ENCODE measurements around the gene PPP2R2C. TPM values are rescaled to one million over a fixed set of nuclear protein-coding genes. Genes with fewer than 3 reads are reported as not detected.

PPP2R2C gene
- polyA plus RNA-seq, 1 of the 3 experiments (the other 2 are of a cell fraction): 0.21 TPM

DNA sequence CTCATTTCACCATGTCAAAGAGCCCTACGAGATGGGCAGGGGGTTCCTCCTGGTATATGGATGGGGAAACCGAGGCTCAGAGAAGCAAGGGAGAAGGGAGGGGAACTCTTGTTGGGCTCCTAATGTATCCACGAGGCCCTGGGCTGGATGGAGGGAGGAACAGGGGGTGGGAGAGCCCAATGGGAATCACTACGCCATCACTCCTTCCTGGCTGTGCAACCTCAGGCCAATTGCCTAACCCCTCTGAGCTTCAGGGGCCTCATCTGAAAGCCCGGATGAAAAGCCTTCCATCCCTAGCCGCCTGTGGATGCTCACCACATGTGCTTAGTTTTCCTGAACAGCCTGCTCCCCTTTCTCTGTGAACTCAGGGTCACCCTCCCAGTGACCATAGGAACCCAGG is 57.8 kb downstream of the PPP2R2C start:
- H4K20me1 ChIP-seq (ENCODE audit: insufficient read depth): no peaks in the 10 kb centered on the region
- no peak overlapping the region for H3K4me2 ChIP-seq
- TF ChIP-seq TCF12 (IDR thresholded peaks at IDR 0.05) (no peak), PBX3 (IDR thresholded peaks at IDR 0.05) (no peak), FOXJ3 (CRISPR knock-in tag; IDR thresholded peaks at IDR 0.05) (no peak), RCOR1 (IDR thresholded peaks at IDR 0.05; ENCODE audit: low read length) (no peak), RAD21 (IDR thresholded peaks at IDR 0.05; ENCODE audit: low read length) (no peak)
- TF ChIP-seq, protein P1, sequence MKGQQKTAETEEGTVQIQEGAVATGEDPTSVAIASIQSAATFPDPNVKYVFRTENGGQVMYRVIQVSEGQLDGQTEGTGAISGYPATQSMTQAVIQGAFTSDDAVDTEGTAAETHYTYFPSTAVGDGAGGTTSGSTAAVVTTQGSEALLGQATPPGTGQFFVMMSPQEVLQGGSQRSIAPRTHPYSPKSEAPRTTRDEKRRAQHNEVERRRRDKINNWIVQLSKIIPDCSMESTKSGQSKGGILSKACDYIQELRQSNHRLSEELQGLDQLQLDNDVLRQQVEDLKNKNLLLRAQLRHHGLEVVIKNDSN (IDR thresholded peaks at IDR 0.05; ENCODE audit: borderline replicate concordance, low read depth): no peak
- ChIA-PET CTCF (no interaction called here), POLR2A (no interaction called here)
- no peak overlapping the region for H3K4me3 ChIP-seq (ENCODE audit: low read depth in 2 of 2, low read length in 1 of 2)
- H3K9ac ChIP-seq: no peak overlapping the region
- no peaks in the 10 kb centered on the region for H3K79me2 ChIP-seq (ENCODE audit: insufficient read depth)
- H3K27me3 ChIP-seq (ENCODE audit: insufficient read depth): no peaks in the 10 kb centered on the region
- no peak overlapping the region for H3K27ac ChIP-seq (ENCODE audit: low read depth in 2 of 2, low read length in 1 of 2)
- no peaks in the 10 kb centered on the region for H3F3A ChIP-seq (replicated peaks; ENCODE audit: insufficient read depth)
- H3K36me3 ChIP-seq (replicated peaks in 1 of 2; ENCODE audit: control insufficient read depth in 1 of 2, insufficient read depth in 2 of 2, low read length in 1 of 2): no peaks in the 10 kb centered on the region
- H2AFZ ChIP-seq (ENCODE audit: low read depth): no peak overlapping the region
- peaks cover 0 to 24% of the 10 kb centered on the region in 2 experiments; a peak in 1 of 4 replicates for H3K4me1 ChIP-seq (ENCODE audit: control insufficient read depth in 1 of 2, insufficient read depth in 2 of 2, low read depth in 1 of 2, low read length in 1 of 2)
- 27% methylated on average over 5 of the region's 6 CpGs for WGBS (ENCODE audit: low lambda C conversion rate)
- H3K9me3 ChIP-seq: no peaks in the 10 kb centered on the region
- no peak for DNase-seq
- no peaks in the 10 kb centered on the region for H3K9me2 ChIP-seq

GRCh38 chr4:6410664-6411063 is 61.8 kb downstream of the PPP2R2C start:
- no peak overlapping the region for H3K9ac ChIP-seq
- no peak overlapping the region for H3K27ac ChIP-seq (ENCODE audit: low read depth in 2 of 2, low read length in 1 of 2)
- no peaks in the 10 kb centered on the region for H3F3A ChIP-seq (replicated peaks; ENCODE audit: insufficient read depth)
- H2AFZ ChIP-seq (ENCODE audit: low read depth): no peak overlapping the region
- peaks cover 0 to 8% of the 10 kb centered on the region in 2 experiments; a peak in 1 of 4 replicates for H3K4me1 ChIP-seq (ENCODE audit: control insufficient read depth in 1 of 2, insufficient read depth in 2 of 2, low read depth in 1 of 2, low read length in 1 of 2)
- TF ChIP-seq RFX5 (IDR thresholded peaks at IDR 0.05; ENCODE audit: low read length) (no peak), SMC3 (IDR thresholded peaks at IDR 0.05; ENCODE audit: low read depth, low read length) (no peak), SIN3A (IDR thresholded peaks at IDR 0.05; ENCODE audit: borderline replicate concordance, low read depth, low read length) (no peak), MAX (IDR thresholded peaks at IDR 0.05; ENCODE audit: low read depth) (no peak), GABPA (IDR thresholded peaks at IDR 0.05; ENCODE audit: low read depth) (no peak), CTCF (IDR thresholded peaks at IDR 0.05) (no peak)
- TF ChIP-seq, protein P2, sequence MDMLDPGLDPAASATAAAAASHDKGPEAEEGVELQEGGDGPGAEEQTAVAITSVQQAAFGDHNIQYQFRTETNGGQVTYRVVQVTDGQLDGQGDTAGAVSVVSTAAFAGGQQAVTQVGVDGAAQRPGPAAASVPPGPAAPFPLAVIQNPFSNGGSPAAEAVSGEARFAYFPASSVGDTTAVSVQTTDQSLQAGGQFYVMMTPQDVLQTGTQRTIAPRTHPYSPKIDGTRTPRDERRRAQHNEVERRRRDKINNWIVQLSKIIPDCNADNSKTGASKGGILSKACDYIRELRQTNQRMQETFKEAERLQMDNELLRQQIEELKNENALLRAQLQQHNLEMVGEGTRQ (IDR thresholded peaks at IDR 0.05; ENCODE audit: borderline replicate concordance, low read depth, low read length): no peak
- no peak overlapping the region for H3K4me3 ChIP-seq (ENCODE audit: low read depth in 2 of 2, low read length in 1 of 2)
- DNase-seq: no peak
- WGBS (ENCODE audit: low lambda C conversion rate): 83% methylated on average over 6 of the region's 6 CpGs
- H3K9me3 ChIP-seq: no peaks in the 10 kb centered on the region
- H3K36me3 ChIP-seq (replicated peaks in 1 of 2; ENCODE audit: control insufficient read depth in 1 of 2, insufficient read depth in 2 of 2, low read length in 1 of 2): no peaks in the 10 kb centered on the region
- H3K79me2 ChIP-seq (ENCODE audit: insufficient read depth): no peaks in the 10 kb centered on the region
- CTCF ChIA-PET: interaction anchor here (1.5 kb wide), 1 partner anchor 12 kb away, joined by 3 read pairs; no protein-coding TSS in a partner anchor
- no peak overlapping the region for H3K4me2 ChIP-seq
- no peaks in the 10 kb centered on the region for H4K20me1 ChIP-seq (ENCODE audit: insufficient read depth)
- H3K27me3 ChIP-seq (ENCODE audit: insufficient read depth): no peaks in the 10 kb centered on the region
- POLR2A ChIA-PET: no interaction called here
- no peaks in the 10 kb centered on the region for H3K9me2 ChIP-seq

Measured in SK-N-SH (cell line).